ENCODE results near the gene FNBP1L.
A peak's percentile ranks its signal among the peaks of the same experiment; 100 is the strongest.
"Not testable (repeated sequence)": the region's sequence is repeated elsewhere in the genome, so short reads cannot be mapped to it uniquely, and the experiment has no call there.

Gene FNBP1L

GRCh38 chr1:93588206-93588605, 140.3 kb downstream of the FNBP1L start:
- Histone ChIP-seq H3K4me3 (ENCODE audit: low read depth, low read length) (no peak overlapping the region), H3K27ac (ENCODE audit: extremely low read depth, low read depth, low read length) (no peak overlapping the region), H3K36me3 (ENCODE audit: control insufficient read depth in 2 of 2, insufficient read depth in 1 of 2, low read length in 2 of 2) (peaks cover 0 to 27% of the 10 kb centered on the region in 2 experiments; a peak in 2 of 3 replicates), H3K9me3 (ENCODE audit: control insufficient read depth, insufficient read depth, low read depth, low read length) (no peaks in the 10 kb centered on the region), H3K4me1 (ENCODE audit: control insufficient read depth, insufficient read depth, low read length) (peaks cover 4% of the 10 kb centered on the region)
- ChIA-PET CTCF (no interaction called here), POLR2A (no interaction called here)
- TF ChIP-seq GLIS1 (tag by site-specific recombination; IDR thresholded peaks at IDR 0.05) (peak; percentile 40; the same call in 1 of the 2 replicates), PRDM6 (tag by site-specific recombination; IDR thresholded peaks at IDR 0.05) (no peak)

DNA sequence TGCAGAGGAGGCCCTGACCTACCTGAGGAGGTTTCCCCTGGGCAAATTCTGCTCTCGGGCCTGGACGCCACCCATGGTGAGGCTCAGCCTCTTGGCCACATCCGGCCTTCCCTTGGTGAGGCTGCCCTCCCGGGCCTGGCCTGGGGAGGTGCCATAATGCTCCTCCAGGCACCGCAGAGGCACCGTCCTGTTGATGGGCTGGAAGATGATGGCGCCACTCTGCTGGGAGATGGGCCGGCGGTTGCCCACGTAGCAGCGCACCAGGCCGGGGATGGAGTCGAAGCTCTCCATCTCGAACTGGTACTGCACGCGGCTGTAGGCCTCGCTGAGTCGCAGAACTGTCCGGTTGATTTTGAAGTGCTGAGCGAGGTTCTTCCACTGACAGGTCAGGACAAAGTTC, 141.0 kb downstream of the FNBP1L start:
- H3K4me1 ChIP-seq (ENCODE audit: control insufficient read depth, insufficient read depth, low read length): peaks cover 4% of the 10 kb centered on the region
- H3K4me3 ChIP-seq (ENCODE audit: low read depth, low read length): no peak overlapping the region
- CTCF ChIA-PET: no interaction called here
- H3K27ac ChIP-seq (ENCODE audit: extremely low read depth, low read depth, low read length): no peak overlapping the region
- TF ChIP-seq AEBP2 (tag by site-specific recombination; IDR thresholded peaks at IDR 0.05; ENCODE audit: borderline replicate concordance) (no peak), ZNF521 (tag by site-specific recombination; IDR thresholded peaks at IDR 0.05) (no peak), KLF9 (tag by site-specific recombination; IDR thresholded peaks at IDR 0.05; ENCODE audit: low read depth) (no peak), ZEB2 (tag by site-specific recombination; IDR thresholded peaks at IDR 0.05) (no peak), SP3 (tag by site-specific recombination; IDR thresholded peaks at IDR 0.05) (no peak), ZNF792 (tag by site-specific recombination; IDR thresholded peaks at IDR 0.05) (no peak), ZNF114 (tag by site-specific recombination; IDR thresholded peaks at IDR 0.05) (no peak)
- peaks cover 0 to 22% of the 10 kb centered on the region in 2 experiments; a peak in 2 of 3 replicates for H3K36me3 ChIP-seq (ENCODE audit: control insufficient read depth in 2 of 2, insufficient read depth in 1 of 2, low read length in 2 of 2)
- no peaks in the 10 kb centered on the region for H3K9me3 ChIP-seq (ENCODE audit: control insufficient read depth, insufficient read depth, low read depth, low read length)
- POLR2A ChIA-PET: no interaction called here

- H3K4me1 ChIP-seq (ENCODE audit: control insufficient read depth, insufficient read depth, low read length); H3K4me3 ChIP-seq (ENCODE audit: low read depth, low read length); POLR2A ChIA-PET; H3K27ac ChIP-seq (ENCODE audit: extremely low read depth, low read depth, low read length); H3K9me3 ChIP-seq (ENCODE audit: control insufficient read depth, insufficient read depth, low read depth, low read length): not testable (repeated sequence)
- TF ChIP-seq ZFHX2 (tag by site-specific recombination; conservative IDR thresholded peaks at IDR 0.05) (0 out of 2 replicates have a peak, but pooled peaks have one; percentile 22), ZNF362 (tag by site-specific recombination; IDR thresholded peaks at IDR 0.05) (0 out of 2 replicates have a peak, but pooled peaks have one; percentile 3)
- peaks cover 0 to 18% of the 10 kb centered on the region in 2 experiments; a peak in 2 of 3 replicates for H3K36me3 ChIP-seq (ENCODE audit: control insufficient read depth in 2 of 2, insufficient read depth in 1 of 2, low read length in 2 of 2)
- CTCF ChIA-PET: interaction anchor here (0.7 to 1.1 kb wide), 2 partner anchors 38 to 253 kb away, joined by 3 read pairs; no protein-coding TSS in a partner anchor
Observed at GRCh38 chr1:93591291-93591675, 143.4 kb downstream of the FNBP1L start.

DNA sequence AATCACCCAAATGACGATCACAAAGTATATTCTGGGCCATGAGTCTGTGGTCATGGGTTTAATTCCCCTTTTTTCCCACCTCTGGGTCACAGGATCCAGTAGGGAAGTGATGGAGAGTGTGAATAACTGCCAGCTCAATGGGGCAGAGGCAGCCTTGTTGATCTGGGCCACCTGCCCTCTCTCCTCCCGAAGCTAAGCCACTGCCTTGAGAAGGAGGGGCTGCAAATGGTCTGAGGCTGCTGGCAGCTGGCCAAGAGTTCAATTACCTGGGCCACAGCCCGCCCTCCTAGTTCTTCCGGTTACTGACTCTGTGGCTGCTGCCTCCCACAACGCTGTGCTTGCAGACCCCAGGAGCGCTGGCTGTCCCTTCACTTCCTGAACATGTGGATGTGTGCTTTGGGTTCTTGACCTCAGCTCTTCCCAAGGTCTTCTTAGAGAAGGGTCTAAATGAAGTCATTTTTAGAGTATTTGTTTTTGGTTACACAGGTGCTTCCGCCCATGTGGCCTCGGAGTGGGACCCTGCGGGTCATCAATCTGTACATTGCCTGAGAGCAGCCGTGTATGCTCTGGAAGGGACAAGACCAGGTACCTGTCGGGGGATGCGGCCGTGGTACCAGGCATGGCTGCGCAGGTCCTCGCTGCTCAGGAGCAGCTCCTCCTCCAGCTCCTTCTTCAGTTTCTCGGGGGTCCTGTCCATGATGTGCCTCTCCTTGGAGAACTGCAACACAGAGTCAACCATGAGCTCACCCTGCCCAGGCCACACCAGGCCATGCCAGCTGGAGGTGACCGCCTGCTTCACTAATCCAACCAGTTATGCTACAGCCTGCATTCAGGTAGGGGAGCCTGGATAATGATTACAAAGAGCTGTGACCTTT, 144.0 kb downstream of the FNBP1L start:
- Histone ChIP-seq H3K4me1 (ENCODE audit: control insufficient read depth, insufficient read depth, low read length) (peaks cover 4% of the 10 kb centered on the region), H3K9me3 (ENCODE audit: control insufficient read depth, insufficient read depth, low read depth, low read length) (no peaks in the 10 kb centered on the region), H3K27ac (ENCODE audit: extremely low read depth, low read depth, low read length) (no peak overlapping the region), H3K36me3 (ENCODE audit: control insufficient read depth in 2 of 2, insufficient read depth in 1 of 2, low read length in 2 of 2) (peaks cover 0 to 18% of the 10 kb centered on the region in 2 experiments; a peak in 2 of 3 replicates), H3K4me3 (ENCODE audit: low read depth, low read length) (no peak overlapping the region)
- POLR2A ChIA-PET: interaction anchor here (0.8 kb wide), 1 partner anchor 38 kb away, joined by 3 read pairs; no protein-coding TSS in a partner anchor
- CTCF ChIA-PET: interaction anchor here (0.7 to 1.1 kb wide), 4 partner anchors 37 to 254 kb away, joined by 3 to 4 read pairs (median 3); no protein-coding TSS in a partner anchor
- TF ChIP-seq ZNF76 (tag by site-specific recombination; IDR thresholded peaks at IDR 0.05; ENCODE audit: borderline replicate concordance, low read depth) (no peak), ZSCAN16 (tag by site-specific recombination; IDR thresholded peaks at IDR 0.05) (no peak), ZNF350 (tag by site-specific recombination; IDR thresholded peaks at IDR 0.05) (peak; percentile 18; the same call in 1 of the 2 replicates), TRIM28 (IDR thresholded peaks at IDR 0.05; ENCODE audit: borderline replicate concordance, low read length) (peak; percentile 79; the same call in 1 of the 2 replicates), ZNF184 (tag by site-specific recombination; IDR thresholded peaks at IDR 0.05) (peak; percentile 53; the same call in 1 of the 2 replicates), ZNF133 (tag by site-specific recombination; IDR thresholded peaks at IDR 0.05) (no peak), KLF17 (tag by site-specific recombination; IDR thresholded peaks at IDR 0.05) (peak; percentile 52; the same call in 1 of the 2 replicates), ZNF169 (tag by site-specific recombination; IDR thresholded peaks at IDR 0.05) (no peak), ZBTB1 (tag by site-specific recombination; IDR thresholded peaks at IDR 0.05) (no peak)
- TF ChIP-seq, protein P1, sequence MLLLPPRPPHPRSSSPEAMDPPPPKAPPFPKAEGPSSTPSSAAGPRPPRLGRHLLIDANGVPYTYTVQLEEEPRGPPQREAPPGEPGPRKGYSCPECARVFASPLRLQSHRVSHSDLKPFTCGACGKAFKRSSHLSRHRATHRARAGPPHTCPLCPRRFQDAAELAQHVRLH (tag by site-specific recombination; IDR thresholded peaks at IDR 0.05): no peak
